T-helper 9 cell (primary cell): ENCODE results near the gene SH3RF3.

Experiments
- DNase-seq: peaks from one replicate; pipeline ENCODE4 v3.0.0-alpha.2; 2020

SH3RF3 gene

DNA sequence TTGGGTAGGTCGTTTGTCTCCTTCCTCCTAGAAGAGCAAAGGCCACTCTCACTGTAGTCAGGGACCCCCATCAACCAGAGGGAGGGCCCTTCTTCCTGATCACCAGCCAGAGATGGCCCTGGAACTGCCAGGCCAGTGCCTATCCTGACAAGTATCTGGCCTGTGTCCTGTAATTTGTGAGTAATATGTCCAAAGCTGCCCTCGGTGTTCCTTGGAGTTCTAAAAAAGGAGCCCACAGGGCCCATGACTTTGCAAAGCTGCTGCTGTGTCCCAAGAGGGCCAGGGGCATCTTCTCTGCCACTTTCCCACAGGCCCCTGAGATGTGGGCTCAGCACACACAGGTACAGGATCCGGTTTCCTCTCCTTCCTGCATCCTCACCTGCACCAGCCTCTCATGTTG lies 272.4 kb downstream of the SH3RF3 start:
- no peak for DNase-seq

DNA sequence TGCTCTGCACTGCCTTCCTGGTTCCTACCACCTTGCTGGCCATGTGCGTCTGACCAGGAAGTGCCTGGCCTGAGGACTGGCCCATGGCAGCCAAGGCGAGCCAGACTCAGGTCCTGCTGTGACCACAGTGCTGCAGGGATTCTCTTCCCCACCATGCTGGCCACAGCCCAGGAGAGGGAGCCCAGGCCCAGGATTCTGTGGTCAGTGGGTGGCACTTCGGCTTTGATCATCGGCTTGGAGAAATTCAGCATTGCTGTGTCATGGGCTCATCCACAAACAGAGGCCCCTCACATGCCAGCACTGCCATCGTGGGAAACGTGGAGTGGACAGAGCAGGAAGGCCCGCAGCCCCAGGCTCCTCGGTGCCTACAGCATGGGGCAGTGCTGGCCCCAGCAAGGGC lies 273.2 kb downstream of the SH3RF3 start:
- no peak for DNase-seq

- DNase-seq: no peak
These were observed 274.2 kb downstream of the SH3RF3 start for GRCh38 chr2:109402980-109403840.

GRCh38 chr2:109403841-109404201 lies 274.8 kb downstream of the SH3RF3 start:
- DNase-seq: no peak

DNA sequence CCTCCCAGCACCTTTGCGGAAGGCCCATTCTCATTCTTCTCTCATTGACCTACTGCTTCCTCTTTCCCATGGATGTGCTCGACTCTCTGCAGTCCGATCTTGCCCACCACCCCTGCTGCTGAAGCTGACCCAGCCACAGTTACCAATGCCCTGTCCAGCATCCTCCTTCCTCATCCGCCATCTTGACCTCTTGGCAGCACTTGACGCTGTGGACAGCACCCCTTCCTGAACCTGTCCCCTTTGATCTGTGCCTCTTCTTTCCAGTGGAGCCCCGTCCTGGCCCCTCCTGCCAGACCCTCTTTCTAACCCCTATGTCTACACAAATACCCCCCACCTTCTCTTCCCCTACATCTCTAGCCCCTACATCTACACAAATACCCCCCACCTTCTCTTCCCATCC lies 275.7 kb downstream of the SH3RF3 start:
- DNase-seq: no peak

DNA sequence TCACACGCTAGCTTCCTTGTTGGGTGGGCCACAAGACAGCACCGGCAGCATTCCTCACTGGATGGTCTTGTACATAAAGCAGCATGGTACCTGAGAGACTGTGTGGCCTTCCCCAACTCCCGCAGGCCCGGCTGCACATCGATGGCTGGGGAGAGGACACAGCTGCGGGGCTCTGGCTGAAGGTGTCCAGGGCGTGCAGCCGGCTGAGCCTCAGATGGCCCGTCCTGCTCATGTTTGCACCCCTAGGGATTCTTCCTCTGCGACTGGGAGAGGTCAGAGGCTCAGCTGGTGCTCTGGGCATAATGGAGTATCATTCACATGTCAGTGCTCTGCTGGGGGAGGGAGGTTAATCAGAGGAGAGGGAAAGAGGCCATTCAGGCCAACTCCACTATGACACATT lies 276.9 kb downstream of the SH3RF3 start:
- DNase-seq: no peak

- DNase-seq: no peak
These were observed 277.3 kb downstream of the SH3RF3 start for GRCh38 chr2:109406301-109406700.

DNA sequence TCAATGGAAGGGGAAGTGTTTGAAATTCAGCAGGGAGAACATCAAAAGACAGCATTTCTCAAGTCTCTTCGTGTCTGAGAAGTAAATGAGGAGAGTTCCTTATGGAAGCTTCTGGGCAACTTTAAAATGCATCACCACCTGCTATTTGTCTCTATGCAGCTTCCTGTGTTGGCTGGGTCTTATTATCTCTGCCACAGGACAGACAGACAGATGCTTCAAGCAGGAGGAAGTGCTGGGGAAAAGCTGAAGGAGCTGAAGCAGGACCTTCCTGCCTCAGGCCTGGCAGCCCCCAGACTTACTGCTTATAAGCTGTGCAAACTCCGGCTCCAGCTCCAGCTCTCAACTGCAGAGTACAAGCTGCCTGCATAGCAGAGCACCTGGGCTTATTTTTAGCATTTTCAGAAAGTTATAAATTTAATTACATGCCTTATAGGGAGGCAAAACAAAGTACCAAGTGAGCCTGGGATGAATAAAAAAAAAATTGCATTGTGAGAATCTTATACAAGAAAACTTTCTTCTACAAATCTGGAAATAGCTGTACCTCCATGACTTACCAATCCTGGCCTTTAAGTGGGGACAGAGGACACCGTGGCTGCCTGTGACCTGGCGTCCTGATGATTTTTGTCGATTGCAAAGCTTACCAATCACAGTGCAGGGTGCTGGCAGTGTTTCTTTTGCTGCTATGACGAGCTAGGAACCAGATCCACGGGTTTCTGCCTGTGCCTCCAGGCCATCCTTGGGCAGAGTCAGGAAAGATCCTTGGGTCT lies 278.5 kb downstream of the SH3RF3 start:
- no peak for DNase-seq

DNA sequence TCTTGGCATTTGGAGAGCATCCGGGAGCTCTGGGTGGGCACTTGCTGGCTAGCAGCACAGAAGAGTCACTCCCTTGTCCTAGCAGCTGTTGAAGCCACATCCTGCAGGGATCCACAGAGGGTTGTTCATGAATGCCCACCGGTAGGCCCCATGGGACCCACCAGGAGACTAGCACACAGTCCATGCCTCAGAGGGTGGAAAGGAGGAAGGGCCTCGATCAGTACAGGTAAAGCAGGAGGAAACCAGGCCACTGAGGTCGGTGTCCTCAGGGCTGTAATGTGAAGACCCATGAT lies 279.0 kb downstream of the SH3RF3 start:
- no peak for DNase-seq

DNA sequence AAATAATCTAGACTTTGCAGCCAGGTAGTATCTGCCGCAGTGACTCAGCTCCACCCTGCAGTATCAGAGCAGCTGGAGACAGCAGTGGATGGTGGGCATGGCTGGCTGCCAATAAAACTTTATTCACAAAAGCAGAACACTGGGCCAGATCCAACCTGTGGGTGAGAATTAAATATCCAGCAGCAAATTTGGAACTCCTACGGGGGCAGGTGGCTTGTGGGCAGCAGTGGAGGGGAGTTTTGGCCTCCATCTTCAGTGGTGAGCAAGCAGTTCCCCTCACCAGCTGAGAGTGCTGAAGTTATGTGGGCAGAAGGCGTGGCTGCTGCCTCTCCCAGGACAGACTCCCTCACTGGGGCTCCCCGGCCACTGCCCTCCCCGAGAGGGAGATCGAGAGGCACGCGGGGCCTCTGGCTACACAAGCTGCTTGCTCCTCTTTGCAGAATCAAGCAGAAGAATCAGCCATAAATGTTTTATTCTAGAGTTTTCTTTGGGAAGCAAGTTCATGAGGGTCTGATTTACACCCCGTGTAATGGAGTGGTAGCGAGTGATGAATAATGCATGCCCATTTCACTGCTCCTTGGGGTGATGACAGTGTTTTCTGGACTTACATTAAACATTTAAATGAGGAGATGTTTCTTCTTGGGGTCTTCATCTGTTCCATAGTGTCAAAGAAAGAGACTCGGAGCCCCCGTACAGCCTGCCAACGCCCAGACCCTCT lies 280.5 kb downstream of the SH3RF3 start:
- DNase-seq: no peak

GRCh38 chr2:109410039-109410815 lies 281.2 kb downstream of the SH3RF3 start:
- DNase-seq: no peak

GRCh38 chr2:109411640-109412325 lies 282.8 kb downstream of the SH3RF3 start:
- DNase-seq: no peak

- no peak for DNase-seq
These were observed 286.6 kb downstream of the SH3RF3 start for GRCh38 chr2:109415581-109416013.

DNA sequence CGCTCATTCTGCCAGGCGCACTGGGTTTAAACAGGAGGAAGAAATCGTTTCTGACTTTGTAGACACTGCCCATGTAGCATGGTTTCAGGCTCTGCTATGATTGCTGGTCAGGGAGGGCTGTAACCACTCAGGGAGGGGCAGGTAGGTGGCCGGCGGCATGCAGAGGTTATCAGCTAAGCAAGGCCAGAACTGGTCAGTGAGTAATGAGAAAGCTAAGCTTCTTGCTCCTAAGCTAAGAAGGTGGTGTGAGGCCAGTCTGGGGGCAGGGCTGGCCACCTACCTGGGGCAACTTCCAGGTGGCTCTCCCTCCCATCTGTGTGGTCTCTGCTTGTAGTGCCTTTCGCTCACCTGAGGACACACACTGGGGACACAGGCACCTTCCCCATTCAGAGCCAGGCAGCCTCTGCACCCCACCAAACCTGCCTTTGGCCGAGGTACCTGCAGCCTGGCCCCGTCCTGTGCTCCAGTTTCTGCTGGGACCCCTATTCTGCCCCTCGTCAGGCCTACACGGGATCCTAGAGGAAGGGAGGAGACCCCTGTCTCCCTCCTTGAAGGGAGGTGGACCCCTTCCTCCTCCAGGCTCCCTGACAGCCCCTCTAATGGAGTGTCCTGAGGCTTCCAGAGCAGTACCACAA lies 288.8 kb downstream of the SH3RF3 start:
- no peak for DNase-seq

DNA sequence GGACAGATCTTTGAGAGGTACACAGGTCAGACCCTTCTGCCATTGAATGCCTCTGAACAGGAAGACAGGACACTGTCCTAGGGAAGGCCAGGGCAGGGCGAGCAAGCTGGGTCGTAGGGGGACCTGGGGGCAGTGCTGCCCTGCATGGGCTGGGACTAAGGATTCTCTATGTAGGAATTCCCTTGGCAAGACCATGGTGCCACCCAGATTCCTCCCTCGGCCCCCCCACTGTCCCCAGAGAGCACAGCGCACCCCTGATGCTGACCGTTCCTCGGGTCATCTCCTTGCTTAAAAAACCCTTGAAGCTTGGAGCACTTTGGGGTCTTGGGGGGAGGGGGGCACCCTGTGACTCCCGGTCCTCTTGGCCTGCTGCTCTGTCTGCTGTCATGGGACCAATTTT lies 289.7 kb downstream of the SH3RF3 start:
- no peak for DNase-seq

- DNase-seq: no peak
These were observed 290.3 kb downstream of the SH3RF3 start for GRCh38 chr2:109419171-109419756.

- DNase-seq: no peak
These were observed 291.0 kb downstream of the SH3RF3 start for GRCh38 chr2:109419960-109420370.

- DNase-seq: no peak
These were observed 292.1 kb downstream of the SH3RF3 start for GRCh38 chr2:109421101-109421500.

DNA sequence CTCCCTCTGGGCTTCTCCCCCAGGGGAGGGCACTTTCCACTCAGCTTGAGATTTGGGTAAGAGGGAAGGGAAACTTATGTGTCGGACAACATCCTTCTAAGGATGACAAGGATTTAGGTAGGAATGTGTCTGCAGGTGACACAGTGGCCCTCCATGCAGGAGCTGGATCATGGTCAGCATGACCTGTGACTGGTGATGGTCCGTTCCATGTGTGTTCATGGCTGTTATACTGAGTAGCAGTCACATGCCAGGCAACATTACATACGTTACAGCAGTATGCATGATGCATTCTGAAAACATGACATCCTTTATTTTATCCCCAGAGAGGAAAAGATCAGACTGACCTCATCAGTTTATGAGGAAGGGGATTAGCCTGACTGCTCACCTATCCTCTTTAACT lies 292.6 kb downstream of the SH3RF3 start:
- DNase-seq: no peak

- no peak for DNase-seq
These were observed 293.2 kb downstream of the SH3RF3 start for GRCh38 chr2:109422071-109422757.
